IMR-90 (cell line): ENCODE data around the gene SLFNL1. TPM values are rescaled to one million over a fixed set of nuclear protein-coding genes. Genes with fewer than 3 reads are reported as not detected.

Source experiments
- polyA plus RNA-seq, 3 experiments: library from polyadenylated mRNA; depleted of rRNA; stranded (reverse); fragments of >200 nt; gene quantifications; 2 replicates each; pipeline ENCODE4 v1.2.3, GENCODE V29; 2012; ENCODE audit warnings: low replicate concordance in 1 of 3
- total RNA-seq: library from RNA; depleted of rRNA; stranded (reverse); fragments of >200 nt; gene quantifications from 2 replicates; pipeline ENCODE4 v1.2.3, GENCODE V29; 2012; rRNA removed

SLFNL1 gene
- total and polyA plus RNA-seq, 2 of the 4 experiments (the other 2 are of a cell fraction) = under 0.01 to 0.09 TPM

Other genes starting within 250 kb of the SLFNL1 start
- not detected in 2 replicates for gene KCNQ4, start 237.9 kb downstream of the SLFNL1 start, total RNA-seq
- gene KCNQ4, start 237.9 kb downstream of the SLFNL1 start, polyA plus RNA-seq (2012; rRNA removed) = 0.07 and 0.09 TPM in 2 replicates
- gene CITED4, start 159.4 kb downstream of the SLFNL1 start, total RNA-seq = under 0.01 and 0.28 TPM in 2 replicates
- 1.6 and 2.2 TPM in 2 replicates for gene CITED4, start 159.4 kb downstream of the SLFNL1 start, polyA plus RNA-seq (2012; rRNA removed)
- 41.0 and 45.5 TPM in 2 replicates for gene CTPS1, start 42.0 kb downstream of the SLFNL1 start, total RNA-seq
- gene CTPS1, start 42.0 kb downstream of the SLFNL1 start, polyA plus RNA-seq (2012; rRNA removed) = 40.4 and 43.2 TPM in 2 replicates
- gene SCMH1, start 220.6 kb upstream of the SLFNL1 start, total RNA-seq = 9.0 and 9.7 TPM in 2 replicates
- gene SCMH1, start 220.6 kb upstream of the SLFNL1 start, polyA plus RNA-seq (2012; rRNA removed) = 19.4 and 24.0 TPM in 2 replicates